H1 (cell line): ENCODE measurements around the gene NDNF. TPM values are rescaled to one million over a fixed set of nuclear protein-coding genes. Genes with fewer than 3 reads are reported as not detected.

Experiments used
- CBX5 ChIP-seq: fragments of 300-800, 300-1000 bp; sonication (generic); IDR thresholded peaks from 2 replicates; pipeline ENCODE4 v1.7.1; 2016; ENCODE audit warnings: antibody characterized with exemption, low read length, low read depth
- E2F6 ChIP-seq: IDR thresholded peaks from 2 replicates; pipeline ENCODE4 v1.6.1; 2012; ENCODE audit warnings: inconsistent platforms
- polyA plus RNA-seq, 7 experiments: library from polyadenylated mRNA; depleted of rRNA in 3 of 7; stranded (reverse) in 5 of 7; unstranded in 2 of 7; fragments of >200 nt in 5 of 7; fragments of 200-250 nt in 2 of 7; gene quantifications; 1 replicate in 5 of 7; 2 replicates in 1 of 7; 4 replicates in 1 of 7; pipeline versions ENCODE4 v1.2.1 to v1.2.3, GENCODE V29; 2011 to 2013; ENCODE audit warnings: missing spikeins in 2 of 7, mixed read lengths in 2 of 7
- total RNA-seq: library from RNA; stranded (reverse); fragmentation: NEBNext Ultra II Directional; extraction: Animal tissue kit (Norgen Biotek cat#: 25700); gene quantifications from 2 replicates; pipeline ENCODE4 v1.2.1, GENCODE V29; 2021

NDNF gene
- total and polyA plus RNA-seq, 2 of the 8 experiments (the other 6 are each of a cell fraction or from before 2014, with no cell fraction given): 0.70 to 1.6 TPM

- TF ChIP-seq E2F6 (no peak), CBX5 (no peak)
- TF ChIP-seq, all 59 proteins: peak for 0
Observed at GRCh38 chr4:121030711-121031110, 41.6 kb downstream of the NDNF start (continued).
